Neural cell (in vitro differentiated cells): ENCODE measurements around the gene KCNS3.

ENCODE experiments used
- EP300 ChIP-seq: fragments of 450-650 bp; conservative IDR thresholded peaks from 2 replicates; pipeline ENCODE4 v1.6.1; 2014; ENCODE audit warnings: antibody characterized with exemption, mild to moderate bottlenecking, moderate library complexity; ENCODE audit not compliant: poor library complexity, severe bottlenecking
- EZH2 ChIP-seq: fragments of 200-600, 300-800 bp; shearing (Covaris generic), sonication (generic); IDR thresholded peaks from 2 replicates; pipeline ENCODE4 v1.6.1; 2014; ENCODE audit warnings: antibody characterized with exemption, low read length, borderline replicate concordance, mild to moderate bottlenecking; ENCODE audit not compliant: insufficient read depth, poor library complexity, severe bottlenecking
- POLR2AphosphoS5 ChIP-seq: IDR thresholded peaks from 2 replicates; pipeline ENCODE4 v1.6.1; 2012
- RAD21 ChIP-seq: fragments of 450-650 bp; conservative IDR thresholded peaks from 2 replicates; pipeline ENCODE4 v1.6.1; 2014; ENCODE audit warnings: antibody characterized with exemption, mild to moderate bottlenecking, moderate library complexity
- REST ChIP-seq: IDR thresholded peaks from 2 replicates; pipeline ENCODE4 v1.6.1; 2012; ENCODE audit warnings: borderline replicate concordance
- SMC3 ChIP-seq: fragments of 450-650 bp; conservative IDR thresholded peaks from 2 replicates; pipeline ENCODE4 v1.6.1; 2014; ENCODE audit warnings: antibody characterized with exemption, mild to moderate bottlenecking, moderate library complexity; ENCODE audit not compliant: poor library complexity
- TAF1 ChIP-seq: IDR thresholded peaks from 2 replicates; pipeline ENCODE4 v1.6.1; 2012; ENCODE audit warnings: low read depth
- TF ChIP-seq, protein P1 (sequence below): fragments of 450-650 bp; IDR thresholded peaks from 2 replicates; pipeline ENCODE4 v1.5.1; 2014; ENCODE audit warnings: antibody characterized with exemption, mild to moderate bottlenecking, moderate library complexity; ENCODE audit not compliant: poor library complexity, severe bottlenecking

- TF ChIP-seq, protein P1, sequence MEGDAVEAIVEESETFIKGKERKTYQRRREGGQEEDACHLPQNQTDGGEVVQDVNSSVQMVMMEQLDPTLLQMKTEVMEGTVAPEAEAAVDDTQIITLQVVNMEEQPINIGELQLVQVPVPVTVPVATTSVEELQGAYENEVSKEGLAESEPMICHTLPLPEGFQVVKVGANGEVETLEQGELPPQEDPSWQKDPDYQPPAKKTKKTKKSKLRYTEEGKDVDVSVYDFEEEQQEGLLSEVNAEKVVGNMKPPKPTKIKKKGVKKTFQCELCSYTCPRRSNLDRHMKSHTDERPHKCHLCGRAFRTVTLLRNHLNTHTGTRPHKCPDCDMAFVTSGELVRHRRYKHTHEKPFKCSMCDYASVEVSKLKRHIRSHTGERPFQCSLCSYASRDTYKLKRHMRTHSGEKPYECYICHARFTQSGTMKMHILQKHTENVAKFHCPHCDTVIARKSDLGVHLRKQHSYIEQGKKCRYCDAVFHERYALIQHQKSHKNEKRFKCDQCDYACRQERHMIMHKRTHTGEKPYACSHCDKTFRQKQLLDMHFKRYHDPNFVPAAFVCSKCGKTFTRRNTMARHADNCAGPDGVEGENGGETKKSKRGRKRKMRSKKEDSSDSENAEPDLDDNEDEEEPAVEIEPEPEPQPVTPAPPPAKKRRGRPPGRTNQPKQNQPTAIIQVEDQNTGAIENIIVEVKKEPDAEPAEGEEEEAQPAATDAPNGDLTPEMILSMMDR, result no peak
- TF ChIP-seq EP300 (no peak), EZH2 (no peak), SMC3 (no peak), POLR2AphosphoS5 (no peak), TAF1 (no peak), RAD21 (no peak), REST (no peak)
Measured at GRCh38 chr2:17873021-17873420, 5.4 kb upstream of the KCNS3 start.
